Astrocyte (in vitro differentiated cells and primary cell): ENCODE measurements around the gene ABLIM2.

ENCODE experiments used
- EZH2 ChIP-seq: IDR thresholded peaks from 2 replicates; pipeline ENCODE4 v1.6.1; 2012; ENCODE audit warnings: mild to moderate bottlenecking, low read length, inconsistent platforms; ENCODE audit not compliant: insufficient read depth
- TF ChIP-seq, protein P1 (sequence below): IDR thresholded peaks from 2 replicates; pipeline ENCODE4 v1.5.1; 2011; ENCODE audit warnings: low read depth, mild to moderate bottlenecking, inconsistent platforms, low read length, moderate library complexity; ENCODE audit not compliant: insufficient read depth

DNA sequence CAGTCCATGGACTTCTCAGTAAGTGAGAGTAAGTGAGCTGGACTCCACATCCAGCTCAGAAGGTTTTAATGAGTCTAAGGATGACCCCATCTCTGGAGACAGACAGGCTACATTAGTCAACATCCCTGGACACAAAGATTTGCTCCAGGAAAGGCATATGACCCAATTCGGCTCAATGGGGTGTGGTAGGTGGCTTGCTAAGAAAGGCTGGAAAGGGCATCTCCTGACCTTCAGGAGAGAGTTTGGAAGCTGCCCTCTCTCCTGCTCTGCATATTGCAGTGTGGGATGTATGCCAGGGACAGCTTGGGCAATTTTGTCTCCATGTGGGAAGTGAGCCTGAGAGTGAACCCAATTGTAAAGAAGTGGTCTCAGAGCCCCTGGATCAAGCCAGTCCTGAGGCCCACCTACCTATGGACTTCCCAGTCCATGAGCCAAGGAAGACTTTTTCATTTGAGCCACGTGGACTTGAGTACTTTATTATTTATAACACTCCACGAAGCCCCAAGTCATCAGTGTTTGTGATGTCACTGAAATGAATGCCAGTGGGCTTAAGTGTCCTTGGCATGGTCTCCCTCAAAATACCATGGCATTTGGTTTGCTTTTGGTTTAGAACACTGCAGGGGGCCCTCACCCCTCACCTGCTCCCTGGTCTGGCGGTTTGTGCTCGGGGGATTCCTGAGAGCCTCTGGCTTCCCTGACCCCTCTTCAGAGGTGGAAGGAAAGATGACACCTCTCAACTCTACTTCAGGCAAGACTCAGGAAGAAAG is 10.4 kb upstream of the ABLIM2 start:
- TF ChIP-seq, protein P1, sequence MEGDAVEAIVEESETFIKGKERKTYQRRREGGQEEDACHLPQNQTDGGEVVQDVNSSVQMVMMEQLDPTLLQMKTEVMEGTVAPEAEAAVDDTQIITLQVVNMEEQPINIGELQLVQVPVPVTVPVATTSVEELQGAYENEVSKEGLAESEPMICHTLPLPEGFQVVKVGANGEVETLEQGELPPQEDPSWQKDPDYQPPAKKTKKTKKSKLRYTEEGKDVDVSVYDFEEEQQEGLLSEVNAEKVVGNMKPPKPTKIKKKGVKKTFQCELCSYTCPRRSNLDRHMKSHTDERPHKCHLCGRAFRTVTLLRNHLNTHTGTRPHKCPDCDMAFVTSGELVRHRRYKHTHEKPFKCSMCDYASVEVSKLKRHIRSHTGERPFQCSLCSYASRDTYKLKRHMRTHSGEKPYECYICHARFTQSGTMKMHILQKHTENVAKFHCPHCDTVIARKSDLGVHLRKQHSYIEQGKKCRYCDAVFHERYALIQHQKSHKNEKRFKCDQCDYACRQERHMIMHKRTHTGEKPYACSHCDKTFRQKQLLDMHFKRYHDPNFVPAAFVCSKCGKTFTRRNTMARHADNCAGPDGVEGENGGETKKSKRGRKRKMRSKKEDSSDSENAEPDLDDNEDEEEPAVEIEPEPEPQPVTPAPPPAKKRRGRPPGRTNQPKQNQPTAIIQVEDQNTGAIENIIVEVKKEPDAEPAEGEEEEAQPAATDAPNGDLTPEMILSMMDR = no peak
- no peak for TF ChIP-seq EZH2
